ENCODE data around the gene NOCT.
"Not testable (repeated sequence)": the region's sequence is repeated elsewhere in the genome, so short reads cannot be mapped to it uniquely, and the experiment has no call there.

Gene NOCT

GRCh38 chr4:139054791-139055505, 39.4 kb downstream of the NOCT start:
- no peak overlapping the region for H3K4ac ChIP-seq (ENCODE audit: low read depth, low read length)
- H4K8ac ChIP-seq (ENCODE audit: low read depth, low read length), result no peak overlapping the region
- no peak overlapping the region for H3K4me3 ChIP-seq (ENCODE audit: low read length)
- WGBS (ENCODE audit: extremely low coverage, insufficient coverage, low lambda C conversion rate), result no CpG with 5 or more reads among the region's 1 CpG
- H3K9ac ChIP-seq (ENCODE audit: low read length), result no peak overlapping the region
- H2AK5ac ChIP-seq (ENCODE audit: low read length), result no peak overlapping the region
- no peak overlapping the region for H3K18ac ChIP-seq (ENCODE audit: low read length)
- H3K4me2 ChIP-seq (ENCODE audit: low read length), result no peak overlapping the region
- H2BK120ac ChIP-seq (ENCODE audit: low read depth, low read length), result no peak overlapping the region
- H4K5ac ChIP-seq (ENCODE audit: low read length), result no peak overlapping the region
- H3K79me2 ChIP-seq (ENCODE audit: control insufficient read depth, insufficient read depth, low read length), result no peaks in the 10 kb centered on the region
- no peak overlapping the region for H3K27ac ChIP-seq (ENCODE audit: low read depth, low read length)
- H3K79me1 ChIP-seq (ENCODE audit: low read length), result peaks cover 14% of the 10 kb centered on the region
- H2BK15ac ChIP-seq (replicated peaks; ENCODE audit: low read depth), result no peak overlapping the region
- H3K27me3 ChIP-seq (ENCODE audit: insufficient read depth, low read length, poor library complexity), result no peaks in the 10 kb centered on the region
- DNase-seq, result no peak
- H3K36me3 ChIP-seq (ENCODE audit: control insufficient read depth, insufficient read depth, low read length), result peaks cover 3% of the 10 kb centered on the region
- no peak overlapping the region for H3K23ac ChIP-seq (ENCODE audit: low read length)
- no peaks in the 10 kb centered on the region for H3K4me1 ChIP-seq (ENCODE audit: control insufficient read depth, low read depth, low read length)
- H2BK5ac ChIP-seq (ENCODE audit: low read length), result no peak overlapping the region
- H3K56ac ChIP-seq (ENCODE audit: low read length), result no peak overlapping the region

GRCh38 chr4:139059026-139059425, 43.4 kb downstream of the NOCT start:
- not testable (repeated sequence) for H3K9ac ChIP-seq (ENCODE audit: low read length); H3K56ac ChIP-seq (ENCODE audit: low read length); H3K36me3 ChIP-seq (ENCODE audit: control insufficient read depth, insufficient read depth, low read length); H2BK120ac ChIP-seq (ENCODE audit: low read depth, low read length); H3K27ac ChIP-seq (ENCODE audit: low read depth, low read length); H3K4me3 ChIP-seq (ENCODE audit: low read length); H4K5ac ChIP-seq (ENCODE audit: low read length); H2AK5ac ChIP-seq (ENCODE audit: low read length); H3K18ac ChIP-seq (ENCODE audit: low read length); H3K4me1 ChIP-seq (ENCODE audit: control insufficient read depth, low read depth, low read length); H3K23ac ChIP-seq (ENCODE audit: low read length); H3K4me2 ChIP-seq (ENCODE audit: low read length); H4K8ac ChIP-seq (ENCODE audit: low read depth, low read length); DNase-seq; H2BK15ac ChIP-seq (replicated peaks; ENCODE audit: low read depth); H3K79me2 ChIP-seq (ENCODE audit: control insufficient read depth, insufficient read depth, low read length); H3K4ac ChIP-seq (ENCODE audit: low read depth, low read length); H3K27me3 ChIP-seq (ENCODE audit: insufficient read depth, low read length, poor library complexity); H2BK5ac ChIP-seq (ENCODE audit: low read length)
- peaks cover 12% of the 10 kb centered on the region for H3K79me1 ChIP-seq (ENCODE audit: low read length)
- WGBS (ENCODE audit: extremely low coverage, insufficient coverage, low lambda C conversion rate), result no CpG with 5 or more reads among the region's 4 CpGs

- H3K27me3 ChIP-seq (ENCODE audit: insufficient read depth, low read length, poor library complexity), result no peaks in the 10 kb centered on the region
- H2BK15ac ChIP-seq (replicated peaks; ENCODE audit: low read depth), result no peak overlapping the region
- H4K8ac ChIP-seq (ENCODE audit: low read depth, low read length), result no peak overlapping the region
- no peak overlapping the region for H2BK5ac ChIP-seq (ENCODE audit: low read length)
- no CpG with 5 or more reads among the region's 3 CpGs for WGBS (ENCODE audit: extremely low coverage, insufficient coverage, low lambda C conversion rate)
- H3K27ac ChIP-seq (ENCODE audit: low read depth, low read length), result no peak overlapping the region
- no peaks in the 10 kb centered on the region for H3K4me1 ChIP-seq (ENCODE audit: control insufficient read depth, low read depth, low read length)
- H2AK5ac ChIP-seq (ENCODE audit: low read length), result no peak overlapping the region
- H3K36me3 ChIP-seq (ENCODE audit: control insufficient read depth, insufficient read depth, low read length), result peaks cover 1% of the 10 kb centered on the region
- no peak overlapping the region for H3K4me2 ChIP-seq (ENCODE audit: low read length)
- no peaks in the 10 kb centered on the region for H3K79me2 ChIP-seq (ENCODE audit: control insufficient read depth, insufficient read depth, low read length)
- no peak overlapping the region for H2BK120ac ChIP-seq (ENCODE audit: low read depth, low read length)
- H3K79me1 ChIP-seq (ENCODE audit: low read length), result peaks cover 5% of the 10 kb centered on the region
- H3K18ac ChIP-seq (ENCODE audit: low read length), result no peak overlapping the region
- no peak overlapping the region for H3K56ac ChIP-seq (ENCODE audit: low read length)
- no peak overlapping the region for H3K9ac ChIP-seq (ENCODE audit: low read length)
- no peak overlapping the region for H4K5ac ChIP-seq (ENCODE audit: low read length)
- H3K4ac ChIP-seq (ENCODE audit: low read depth, low read length), result no peak overlapping the region
- no peak overlapping the region for H3K4me3 ChIP-seq (ENCODE audit: low read length)
- DNase-seq, result no peak
- H3K23ac ChIP-seq (ENCODE audit: low read length), result no peak overlapping the region
These were observed 45.0 kb downstream of the NOCT start for GRCh38 chr4:139060591-139060990.

GRCh38 chr4:139076016-139076744, 60.6 kb downstream of the NOCT start:
- H3K56ac ChIP-seq (ENCODE audit: low read length), result no peak overlapping the region
- no peak overlapping the region for H4K5ac ChIP-seq (ENCODE audit: low read length)
- no peaks in the 10 kb centered on the region for H3K4me1 ChIP-seq (ENCODE audit: control insufficient read depth, low read depth, low read length)
- no peak overlapping the region for H2AK5ac ChIP-seq (ENCODE audit: low read length)
- no CpG with 5 or more reads among the region's 1 CpG for WGBS (ENCODE audit: extremely low coverage, insufficient coverage, low lambda C conversion rate)
- no peak overlapping the region for H3K4me3 ChIP-seq (ENCODE audit: low read length)
- H3K23ac ChIP-seq (ENCODE audit: low read length), result no peak overlapping the region
- H4K8ac ChIP-seq (ENCODE audit: low read depth, low read length), result no peak overlapping the region
- H3K9ac ChIP-seq (ENCODE audit: low read length), result no peak overlapping the region
- no peak for DNase-seq
- H3K27ac ChIP-seq (ENCODE audit: low read depth, low read length), result no peak overlapping the region
- no peaks in the 10 kb centered on the region for H3K27me3 ChIP-seq (ENCODE audit: insufficient read depth, low read length, poor library complexity)
- H3K79me1 ChIP-seq (ENCODE audit: low read length), result no peaks in the 10 kb centered on the region
- H2BK120ac ChIP-seq (ENCODE audit: low read depth, low read length), result no peak overlapping the region
- H3K36me3 ChIP-seq (ENCODE audit: control insufficient read depth, insufficient read depth, low read length), result no peaks in the 10 kb centered on the region
- H3K79me2 ChIP-seq (ENCODE audit: control insufficient read depth, insufficient read depth, low read length), result peaks cover 19% of the 10 kb centered on the region
- no peak overlapping the region for H2BK5ac ChIP-seq (ENCODE audit: low read length)
- no peak overlapping the region for H2BK15ac ChIP-seq (replicated peaks; ENCODE audit: low read depth)
- H3K18ac ChIP-seq (ENCODE audit: low read length), result no peak overlapping the region
- no peak overlapping the region for H3K4ac ChIP-seq (ENCODE audit: low read depth, low read length)
- H3K4me2 ChIP-seq (ENCODE audit: low read length), result no peak overlapping the region

- no peak overlapping the region for H3K56ac ChIP-seq (ENCODE audit: low read length)
- no peak overlapping the region for H3K18ac ChIP-seq (ENCODE audit: low read length)
- no peak overlapping the region for H3K4ac ChIP-seq (ENCODE audit: low read depth, low read length)
These were observed 62.2 kb downstream of the NOCT start for GRCh38 chr4:139077567-139078355.

More at GRCh38 chr4:139077567-139078355, 62.2 kb downstream of the NOCT start:
- no peak overlapping the region for H2AK5ac ChIP-seq (ENCODE audit: low read length)
- H4K5ac ChIP-seq (ENCODE audit: low read length), result no peak overlapping the region
- H3K9ac ChIP-seq (ENCODE audit: low read length), result no peak overlapping the region
- H2BK15ac ChIP-seq (replicated peaks; ENCODE audit: low read depth), result no peak overlapping the region
- H3K23ac ChIP-seq (ENCODE audit: low read length), result no peak overlapping the region
- H3K79me1 ChIP-seq (ENCODE audit: low read length), result no peaks in the 10 kb centered on the region
- H3K4me1 ChIP-seq (ENCODE audit: control insufficient read depth, low read depth, low read length), result no peaks in the 10 kb centered on the region
- H3K36me3 ChIP-seq (ENCODE audit: control insufficient read depth, insufficient read depth, low read length), result no peaks in the 10 kb centered on the region
- H3K27ac ChIP-seq (ENCODE audit: low read depth, low read length), result no peak overlapping the region
- no peak overlapping the region for H2BK5ac ChIP-seq (ENCODE audit: low read length)
- no peak overlapping the region for H3K4me2 ChIP-seq (ENCODE audit: low read length)
- no peak for DNase-seq
- WGBS (ENCODE audit: extremely low coverage, insufficient coverage, low lambda C conversion rate), result no CpG with 5 or more reads among the region's 1 CpG
- H3K27me3 ChIP-seq (ENCODE audit: insufficient read depth, low read length, poor library complexity), result no peaks in the 10 kb centered on the region
- no peak overlapping the region for H2BK120ac ChIP-seq (ENCODE audit: low read depth, low read length)
- H3K79me2 ChIP-seq (ENCODE audit: control insufficient read depth, insufficient read depth, low read length), result peaks cover 32% of the 10 kb centered on the region
- no peak overlapping the region for H4K8ac ChIP-seq (ENCODE audit: low read depth, low read length)
- H3K4me3 ChIP-seq (ENCODE audit: low read length), result no peak overlapping the region
